ENCODE results near the gene ITGB3. TPM values are rescaled to one million over a fixed set of nuclear protein-coding genes. Genes with fewer than 3 reads are reported as not detected.
"Not testable (repeated sequence)": the region's sequence is repeated elsewhere in the genome, so short reads cannot be mapped to it uniquely, and the experiment has no call there.

ITGB3 gene
- total RNA-seq, 1 donor from 2014 or later = 10.6 TPM

GRCh38 chr17:47244697-47245096, 8.9 kb upstream of the ITGB3 start:
- DNase-seq (ENCODE audit: low spot score) = no peak

- DNase-seq (ENCODE audit: low spot score) = no peak
These were observed 7.5 kb upstream of the ITGB3 start for GRCh38 chr17:47246120-47246519.

- DNase-seq (ENCODE audit: low spot score) = no peak
These were observed 2.8 kb upstream of the ITGB3 start for GRCh38 chr17:47250855-47251254.

- DNase-seq (ENCODE audit: low spot score) = no peak
These were observed 2.1 kb upstream of the ITGB3 start for GRCh38 chr17:47251421-47251940.

- DNase-seq (ENCODE audit: low spot score) = no peak
These were observed 1.4 kb upstream of the ITGB3 start for GRCh38 chr17:47252209-47252608.

GRCh38 chr17:47252766-47253512, 688 bp upstream of the ITGB3 start:
- DNase-seq (ENCODE audit: low spot score) = no peak

- no peak for DNase-seq (ENCODE audit: low spot score)
These were observed 846 bp downstream of the ITGB3 start for GRCh38 chr17:47254403-47254943.

- no peak for DNase-seq (ENCODE audit: low spot score)
These were observed 4.2 kb downstream of the ITGB3 start for GRCh38 chr17:47257651-47258339.

- DNase-seq (ENCODE audit: low spot score) = no peak
These were observed 9.0 kb downstream of the ITGB3 start for GRCh38 chr17:47262586-47262985.

GRCh38 chr17:47264166-47264565, 10.5 kb downstream of the ITGB3 start:
- no peak for DNase-seq (ENCODE audit: low spot score)

GRCh38 chr17:47265983-47266541, 12.4 kb downstream of the ITGB3 start:
- no peak for DNase-seq (ENCODE audit: low spot score)

- DNase-seq (ENCODE audit: low spot score) = no peak
These were observed 13.2 kb downstream of the ITGB3 start for GRCh38 chr17:47266782-47267181.

- DNase-seq (ENCODE audit: low spot score) = no peak
These were observed 13.8 kb downstream of the ITGB3 start for GRCh38 chr17:47267354-47267828.

- DNase-seq (ENCODE audit: low spot score) = not testable (repeated sequence)
These were observed 15.3 kb downstream of the ITGB3 start for GRCh38 chr17:47268964-47269363.

- DNase-seq (ENCODE audit: low spot score) = not testable (repeated sequence)
These were observed 16.1 kb downstream of the ITGB3 start for GRCh38 chr17:47269561-47270280.

- DNase-seq (ENCODE audit: low spot score) = no peak
These were observed 17.5 kb downstream of the ITGB3 start for GRCh38 chr17:47270946-47271705.

GRCh38 chr17:47272491-47272890, 18.9 kb downstream of the ITGB3 start:
- DNase-seq (ENCODE audit: low spot score) = no peak

GRCh38 chr17:47273245-47273644, 19.6 kb downstream of the ITGB3 start:
- no peak for DNase-seq (ENCODE audit: low spot score)

- no peak for DNase-seq (ENCODE audit: low spot score)
These were observed 20.9 kb downstream of the ITGB3 start for GRCh38 chr17:47274319-47275069.
